Measurements from ENCODE around the gene CST3.

DNA sequence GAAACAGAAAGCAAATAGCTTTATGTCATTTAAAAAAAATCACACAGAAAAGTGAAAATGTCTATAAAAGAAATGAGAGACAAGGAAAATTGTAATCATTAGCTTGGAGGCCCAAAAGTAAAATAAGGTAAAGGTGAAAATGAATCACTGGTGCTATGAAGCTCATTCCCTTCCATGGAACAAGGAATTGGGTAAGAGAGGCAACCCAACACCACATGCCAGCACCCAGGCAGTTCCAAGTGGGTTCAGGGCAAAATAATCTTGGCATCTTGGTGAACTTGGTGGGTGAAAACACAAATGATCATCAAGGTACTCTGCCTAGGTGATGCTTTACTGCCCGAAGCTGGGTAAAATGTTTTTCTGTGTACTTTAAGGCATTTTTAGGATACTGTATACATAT lies 34.4 kb upstream of the CST3 start:
- TF ChIP-seq, protein P1, sequence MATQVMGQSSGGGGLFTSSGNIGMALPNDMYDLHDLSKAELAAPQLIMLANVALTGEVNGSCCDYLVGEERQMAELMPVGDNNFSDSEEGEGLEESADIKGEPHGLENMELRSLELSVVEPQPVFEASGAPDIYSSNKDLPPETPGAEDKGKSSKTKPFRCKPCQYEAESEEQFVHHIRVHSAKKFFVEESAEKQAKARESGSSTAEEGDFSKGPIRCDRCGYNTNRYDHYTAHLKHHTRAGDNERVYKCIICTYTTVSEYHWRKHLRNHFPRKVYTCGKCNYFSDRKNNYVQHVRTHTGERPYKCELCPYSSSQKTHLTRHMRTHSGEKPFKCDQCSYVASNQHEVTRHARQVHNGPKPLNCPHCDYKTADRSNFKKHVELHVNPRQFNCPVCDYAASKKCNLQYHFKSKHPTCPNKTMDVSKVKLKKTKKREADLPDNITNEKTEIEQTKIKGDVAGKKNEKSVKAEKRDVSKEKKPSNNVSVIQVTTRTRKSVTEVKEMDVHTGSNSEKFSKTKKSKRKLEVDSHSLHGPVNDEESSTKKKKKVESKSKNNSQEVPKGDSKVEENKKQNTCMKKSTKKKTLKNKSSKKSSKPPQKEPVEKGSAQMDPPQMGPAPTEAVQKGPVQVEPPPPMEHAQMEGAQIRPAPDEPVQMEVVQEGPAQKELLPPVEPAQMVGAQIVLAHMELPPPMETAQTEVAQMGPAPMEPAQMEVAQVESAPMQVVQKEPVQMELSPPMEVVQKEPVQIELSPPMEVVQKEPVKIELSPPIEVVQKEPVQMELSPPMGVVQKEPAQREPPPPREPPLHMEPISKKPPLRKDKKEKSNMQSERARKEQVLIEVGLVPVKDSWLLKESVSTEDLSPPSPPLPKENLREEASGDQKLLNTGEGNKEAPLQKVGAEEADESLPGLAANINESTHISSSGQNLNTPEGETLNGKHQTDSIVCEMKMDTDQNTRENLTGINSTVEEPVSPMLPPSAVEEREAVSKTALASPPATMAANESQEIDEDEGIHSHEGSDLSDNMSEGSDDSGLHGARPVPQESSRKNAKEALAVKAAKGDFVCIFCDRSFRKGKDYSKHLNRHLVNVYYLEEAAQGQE (IDR thresholded peaks at IDR 0.05; ENCODE audit: insufficient read depth in 1 of 2, low read depth in 2 of 2, low read length in 2 of 2), result no peak
- TF ChIP-seq TAF1 (IDR thresholded peaks at IDR 0.05; ENCODE audit: borderline replicate concordance, insufficient read depth, low read length), result no peak
- TF ChIP-seq POLR2AphosphoS5 (IDR thresholded peaks at IDR 0.05; ENCODE audit: low read depth, low read length), result no peak

All from PFSK-1 (cell line).